KBM-7 (cell line): Measurements from ENCODE around the gene FILIP1.

Experiments used
- DNase-seq: peaks from one replicate; pipeline ENCODE4 v3.0.0-alpha.2; 2015
- in situ Hi-C: fragments of 300-500 bp; cut with MboI; formaldehyde crosslinking; loops from 2 replicates; pipeline ENCODE4 v1.14.3; 2020; ENCODE audit warnings: low sequenced_read_pairs, low pct_unique_long_range_greater_than_20kb, mixed read lengths

Gene FILIP1

DNA sequence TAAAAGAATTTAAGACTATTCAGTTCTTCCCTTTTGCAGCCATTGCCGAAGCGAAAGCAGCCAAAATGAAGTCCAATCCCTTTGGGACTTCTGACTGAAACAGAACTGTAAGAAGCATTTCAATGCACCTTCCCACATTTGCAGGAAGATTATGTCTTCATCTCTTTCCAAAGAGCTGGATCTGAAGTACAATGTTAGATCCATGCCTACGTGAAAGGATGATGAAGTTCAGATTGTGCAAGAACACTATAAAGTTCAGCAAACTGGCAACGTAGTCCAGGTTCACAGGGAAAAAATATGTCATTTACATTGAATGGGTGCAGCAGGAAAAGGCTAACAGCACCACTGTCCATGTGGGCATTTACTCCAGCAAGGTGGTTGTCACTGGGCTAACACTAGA is 6.0 kb upstream of the FILIP1 start:
- no peak for DNase-seq
- in situ Hi-C loops: loop anchor here (25.0 kb wide), 1 partner anchor 187 kb away; no protein-coding TSS in a partner anchor

- no peak for DNase-seq
- in situ Hi-C loops: no loop called here
Measured at GRCh38 chr6:75498862-75499261, 5.3 kb upstream of the FILIP1 start.

DNA sequence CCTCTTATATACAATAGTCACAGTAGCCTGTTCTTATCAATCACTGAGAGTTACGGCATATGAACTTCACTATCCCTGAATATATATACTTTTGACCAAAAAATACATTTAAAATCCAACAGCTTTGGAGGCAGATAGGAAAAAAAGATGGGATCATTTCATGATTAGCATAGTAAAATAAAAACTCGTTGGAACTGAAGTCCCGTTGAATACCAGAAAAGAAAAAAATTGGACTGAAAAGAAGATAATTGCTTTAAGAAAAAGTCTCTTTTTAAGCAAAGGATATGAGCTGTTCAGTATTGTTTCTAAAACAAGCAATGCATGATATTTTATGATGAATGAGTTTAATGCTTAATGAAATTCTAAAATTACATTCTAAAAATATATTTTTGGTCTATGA is 4.4 kb upstream of the FILIP1 start:
- in situ Hi-C loops: no loop called here

GRCh38 chr6:75495011-75495410 is 1.4 kb upstream of the FILIP1 start:
- in situ Hi-C loops: no loop called here
- DNase-seq: no peak

More for the DNA sequence above, 4.4 kb upstream of the FILIP1 start:
- no peak for DNase-seq

- DNase-seq: no peak
- in situ Hi-C loops: no loop called here
Measured at GRCh38 chr6:75494290-75494689, 690 bp upstream of the FILIP1 start.

- in situ Hi-C loops: no loop called here
- DNase-seq: no peak
Measured at GRCh38 chr6:75492386-75493153, 1.0 kb downstream of the FILIP1 start.

DNA sequence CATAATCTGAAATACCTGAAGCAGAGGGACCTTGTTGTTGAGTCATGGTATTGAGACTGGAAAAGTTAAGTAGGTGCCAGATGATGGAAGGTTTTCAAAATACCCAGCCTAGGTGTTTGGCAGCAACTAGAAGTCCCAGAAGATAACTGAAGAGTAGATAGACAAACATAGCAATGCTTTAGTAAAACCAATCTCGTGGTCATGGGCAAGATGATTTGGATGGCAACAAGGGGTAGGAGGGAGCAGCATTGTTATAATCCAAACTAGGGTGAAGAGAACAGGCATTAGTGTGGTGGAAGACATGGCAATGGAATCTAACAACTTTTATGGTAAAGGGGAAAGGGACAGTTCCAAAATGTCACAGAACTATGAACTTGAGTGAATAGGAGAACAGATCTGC is 2.3 kb downstream of the FILIP1 start:
- in situ Hi-C loops: no loop called here
- DNase-seq: no peak

- in situ Hi-C loops: no loop called here
Measured at GRCh38 chr6:75490706-75491105, 2.9 kb downstream of the FILIP1 start.

GRCh38 chr6:75489025-75489424 is 4.6 kb downstream of the FILIP1 start:
- in situ Hi-C loops: no loop called here
- no peak for DNase-seq

More at GRCh38 chr6:75490706-75491105, 2.9 kb downstream of the FILIP1 start:
- no peak for DNase-seq

GRCh38 chr6:75488033-75488432 is 5.6 kb downstream of the FILIP1 start:
- in situ Hi-C loops: no loop called here
- no peak for DNase-seq

GRCh38 chr6:75486850-75487518 is 6.6 kb downstream of the FILIP1 start:
- in situ Hi-C loops: no loop called here

GRCh38 chr6:75484535-75484934 is 9.1 kb downstream of the FILIP1 start:
- in situ Hi-C loops: no loop called here
- no peak for DNase-seq

More at GRCh38 chr6:75486850-75487518, 6.6 kb downstream of the FILIP1 start:
- DNase-seq: no peak

GRCh38 chr6:75483136-75483952 is 10.3 kb downstream of the FILIP1 start:
- in situ Hi-C loops: no loop called here
- no peak for DNase-seq

DNA sequence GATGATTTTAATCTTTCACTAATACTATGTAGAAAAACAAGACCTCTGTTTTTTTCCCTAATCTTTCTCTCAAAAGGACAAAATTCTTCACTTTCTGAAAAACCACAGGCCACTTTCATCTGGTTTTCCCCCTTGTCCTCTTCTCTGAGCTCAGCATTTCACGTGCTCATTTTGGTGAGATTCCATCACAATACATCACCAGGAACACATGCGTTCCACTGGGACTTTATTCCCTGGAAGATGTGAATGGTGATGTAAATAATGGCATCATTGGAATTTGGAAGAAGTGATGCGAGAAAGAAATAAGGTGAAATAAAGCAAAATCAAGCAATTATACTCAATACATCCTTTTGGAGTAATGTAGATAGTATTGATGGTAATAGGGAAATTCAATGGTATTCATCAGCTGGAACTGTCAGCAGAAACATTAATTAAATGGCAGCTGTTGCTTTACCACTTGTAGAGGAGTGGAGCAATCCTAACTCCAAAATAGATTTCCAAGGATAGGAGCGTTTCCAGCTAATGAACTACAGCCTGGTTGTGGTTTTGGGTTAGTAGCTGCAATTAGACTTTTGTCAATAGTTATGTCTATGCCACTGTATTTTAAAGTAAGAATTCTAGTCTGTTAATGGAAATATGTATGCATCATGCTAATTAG is 11.5 kb downstream of the FILIP1 start:
- in situ Hi-C loops: no loop called here
- no peak for DNase-seq

- no peak for DNase-seq
Measured at GRCh38 chr6:75481394-75481793, 12.2 kb downstream of the FILIP1 start.

DNA sequence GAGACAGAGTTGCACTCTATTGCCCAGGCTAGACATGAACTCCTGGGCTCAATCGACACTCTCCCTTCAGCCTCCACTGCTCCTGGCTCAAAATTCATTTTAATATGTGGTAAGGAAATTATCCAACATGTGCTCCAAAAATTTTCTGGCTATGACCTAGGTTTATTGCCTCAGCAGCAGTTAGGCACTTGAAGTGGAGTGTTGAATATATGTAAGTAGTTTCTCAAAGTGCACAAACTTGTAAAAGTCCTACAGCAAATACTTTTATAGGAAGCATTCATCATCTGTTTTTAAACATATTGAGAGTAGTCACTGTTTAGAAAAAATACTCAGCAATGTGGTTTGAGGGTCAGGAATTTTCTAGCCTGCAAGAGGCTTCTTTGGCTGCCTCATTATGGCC is 13.2 kb downstream of the FILIP1 start:
- no peak for DNase-seq
- in situ Hi-C loops: no loop called here

More at GRCh38 chr6:75481394-75481793, 12.2 kb downstream of the FILIP1 start:
- in situ Hi-C loops: no loop called here

GRCh38 chr6:75479712-75480111 is 13.9 kb downstream of the FILIP1 start:
- in situ Hi-C loops: no loop called here
- no peak for DNase-seq

DNA sequence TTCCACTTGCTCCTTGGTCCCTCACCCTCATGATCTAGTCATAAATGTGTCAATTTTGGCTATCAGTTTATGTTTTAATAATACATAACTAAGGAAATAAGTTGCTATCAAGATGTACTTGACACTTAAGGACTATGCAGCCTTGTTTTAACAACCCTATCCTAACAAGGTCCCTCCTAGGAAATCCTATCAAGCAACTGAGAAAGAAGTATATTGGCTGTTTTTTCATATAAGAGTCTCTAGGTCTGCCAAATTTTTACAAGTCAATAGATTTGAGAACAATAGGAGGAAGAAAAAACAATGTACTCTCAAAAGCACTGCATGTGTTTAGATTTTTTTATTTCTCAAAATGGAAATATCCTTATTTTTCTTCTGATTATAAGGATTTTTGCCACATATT is 14.7 kb downstream of the FILIP1 start:
- in situ Hi-C loops: no loop called here
- no peak for DNase-seq

DNA sequence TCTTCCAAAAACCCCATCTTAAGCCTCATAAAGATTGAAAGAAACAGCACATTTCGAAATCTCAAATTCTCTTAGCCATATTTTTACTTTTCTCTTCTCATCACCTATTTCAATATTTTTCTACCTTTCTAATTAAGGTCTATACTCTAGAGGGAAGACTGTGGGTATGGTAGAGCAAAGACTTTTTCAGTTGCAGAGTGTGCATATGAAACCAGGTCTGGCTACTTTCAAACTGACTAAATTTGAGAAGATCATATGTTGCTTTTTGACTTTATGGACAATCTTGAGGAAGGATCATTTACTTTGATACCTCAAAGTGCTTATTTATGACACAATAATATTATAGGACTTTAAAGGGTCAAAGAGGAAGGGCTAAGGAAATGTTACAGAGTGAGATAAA is 20.7 kb downstream of the FILIP1 start:
- no peak for DNase-seq

More for the DNA sequence above, 20.7 kb downstream of the FILIP1 start:
- in situ Hi-C loops: no loop called here
